ENCODE data around the gene SLC35F1. TPM values are rescaled to one million over a fixed set of nuclear protein-coding genes. Genes with fewer than 3 reads are reported as not detected.

The SLC35F1 gene
- under 0.01 TPM in 1 of 2 replicates, not detected in the other for total RNA-seq

DNA sequence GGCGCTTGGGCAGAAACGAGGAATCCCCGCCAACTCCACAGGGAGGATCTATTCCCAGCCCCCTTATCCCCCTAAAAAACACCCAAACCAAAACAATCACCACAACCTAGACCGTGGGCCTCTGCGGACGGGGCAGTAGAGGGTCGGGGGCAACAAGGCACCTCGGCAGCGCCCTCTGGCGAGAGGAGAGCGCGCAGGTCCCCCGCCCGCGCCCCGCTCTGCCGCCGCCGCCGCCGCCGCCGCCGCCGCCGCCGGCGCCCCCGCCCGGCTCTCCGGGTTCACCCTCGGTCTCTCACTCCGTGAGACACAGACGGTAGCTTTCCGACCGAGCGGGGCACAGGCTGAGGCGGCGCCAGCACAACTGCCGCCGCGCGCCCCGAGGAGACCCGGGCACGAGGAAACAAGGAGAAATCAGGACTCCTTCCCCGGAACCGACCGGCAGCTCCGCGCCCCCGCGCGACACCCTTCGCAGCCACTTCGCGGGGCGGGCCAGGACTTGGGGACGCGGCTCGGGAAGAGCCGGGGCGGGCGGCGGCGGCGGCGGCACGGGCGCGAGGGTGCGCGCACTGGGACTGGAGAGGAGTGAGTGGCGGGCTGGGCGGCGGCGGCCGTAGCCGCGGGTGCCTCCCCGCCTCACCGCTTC lies at the start of gene SLC35F1:
TSS of gene SLC35F1 (plus strand) at position 307 of the 643 bp plus-strand sequence.

Other genes starting within 250 kb of the SLC35F1 start
- gene NUS1, start 231.8 kb upstream of the SLC35F1 start, total RNA-seq = 13.5 and 21.4 TPM in 2 replicates